ENCODE measurements around the gene KCTD3. TPM values are rescaled to one million over a fixed set of nuclear protein-coding genes. Genes with fewer than 3 reads are reported as not detected.

The KCTD3 gene
- total RNA-seq (2022; extraction: Qiagen RNA extraction; ENCODE audit: low read depth), result 29.8 to 42.4 TPM (median 37.6 TPM) in 5 replicates

GRCh38 chr1:215566556-215567490, at the start of gene KCTD3:
Gene KCTD3, plus strand, starts transcription at chr1:215567304. Its CDS starts 382 bp downstream, at chr1:215567686.

Data from A549 treated with DMSO at 1 μM for 4 hours (cell line).